Measurements from ENCODE around the gene MYBPH.

Gene MYBPH

GRCh38 chr1:203208181-203208580 is 32.6 kb upstream of the MYBPH start:
- Histone ChIP-seq H3K4me1 (ENCODE audit: low read length) (no peaks in the 10 kb centered on the region), H3K4me3 (ENCODE audit: low read length) (no peak overlapping the region), H3K36me3 (replicated peaks; ENCODE audit: insufficient read depth, low read length) (no peaks in the 10 kb centered on the region), H3K9me2 (replicated peaks; ENCODE audit: insufficient read depth, low read length) (no peaks in the 10 kb centered on the region), H2AFZ (ENCODE audit: low read length) (no peak overlapping the region), H3K79me2 (ENCODE audit: low read length) (no peaks in the 10 kb centered on the region), H3K4me2 (ENCODE audit: low read depth, low read length) (no peak overlapping the region), H3K9ac (ENCODE audit: low read length) (no peak overlapping the region), H3K27me3 (replicated peaks; ENCODE audit: insufficient read depth, low read length) (no peaks in the 10 kb centered on the region), H4K20me1 (ENCODE audit: insufficient read depth, low read length) (no peaks in the 10 kb centered on the region), H3K27ac (ENCODE audit: low read length) (no peak overlapping the region), H3K9me3 (replicated peaks; ENCODE audit: insufficient read depth, low read length) (no peaks in the 10 kb centered on the region), H3F3A (ENCODE audit: insufficient read depth, low read length) (no peaks in the 10 kb centered on the region)
- TF ChIP-seq EZH2phosphoT487 (IDR thresholded peaks at IDR 0.05; ENCODE audit: low read length) (no peak), CTCF (IDR thresholded peaks at IDR 0.05; ENCODE audit: low read length) (no peak), EZH2 (optimal IDR thresholded peaks at IDR 0.05; ENCODE audit: low read depth, low read length) (no peak)
- no peak for DNase-seq

- no peak for DNase-seq
- Histone ChIP-seq H3K4me1 (ENCODE audit: low read length) (no peaks in the 10 kb centered on the region), H4K20me1 (ENCODE audit: insufficient read depth, low read length) (no peaks in the 10 kb centered on the region), H3K9me2 (replicated peaks; ENCODE audit: insufficient read depth, low read length) (no peaks in the 10 kb centered on the region), H3K27ac (ENCODE audit: low read length) (no peak overlapping the region), H3K9me3 (replicated peaks; ENCODE audit: insufficient read depth, low read length) (no peaks in the 10 kb centered on the region), H2AFZ (ENCODE audit: low read length) (no peak overlapping the region), H3K9ac (ENCODE audit: low read length) (no peak overlapping the region), H3K36me3 (replicated peaks; ENCODE audit: insufficient read depth, low read length) (no peaks in the 10 kb centered on the region), H3K4me2 (ENCODE audit: low read depth, low read length) (no peak overlapping the region), H3K4me3 (ENCODE audit: low read length) (no peak overlapping the region), H3K27me3 (replicated peaks; ENCODE audit: insufficient read depth, low read length) (no peaks in the 10 kb centered on the region), H3F3A (ENCODE audit: insufficient read depth, low read length) (no peaks in the 10 kb centered on the region), H3K79me2 (ENCODE audit: low read length) (no peaks in the 10 kb centered on the region)
- no peak for TF ChIP-seq EZH2 (optimal IDR thresholded peaks at IDR 0.05; ENCODE audit: low read depth, low read length)
- TF ChIP-seq EZH2phosphoT487 (IDR thresholded peaks at IDR 0.05; ENCODE audit: low read length) = no peak
- TF ChIP-seq CTCF (IDR thresholded peaks at IDR 0.05; ENCODE audit: low read length) = no peak
Observed at GRCh38 chr1:203207751-203208150, 32.1 kb upstream of the MYBPH start.

- Histone ChIP-seq H3K9ac (ENCODE audit: low read length) (no peak overlapping the region), H3K27ac (ENCODE audit: low read length) (no peak overlapping the region), H3K9me2 (replicated peaks; ENCODE audit: insufficient read depth, low read length) (no peaks in the 10 kb centered on the region), H3K9me3 (replicated peaks; ENCODE audit: insufficient read depth, low read length) (no peaks in the 10 kb centered on the region), H3K4me2 (ENCODE audit: low read depth, low read length) (no peak overlapping the region), H3F3A (ENCODE audit: insufficient read depth, low read length) (no peaks in the 10 kb centered on the region), H3K36me3 (replicated peaks; ENCODE audit: insufficient read depth, low read length) (no peaks in the 10 kb centered on the region), H3K27me3 (replicated peaks; ENCODE audit: insufficient read depth, low read length) (no peaks in the 10 kb centered on the region), H3K4me1 (ENCODE audit: low read length) (no peaks in the 10 kb centered on the region), H2AFZ (ENCODE audit: low read length) (no peak overlapping the region), H3K4me3 (ENCODE audit: low read length) (no peak overlapping the region), H3K79me2 (ENCODE audit: low read length) (no peaks in the 10 kb centered on the region), H4K20me1 (ENCODE audit: insufficient read depth, low read length) (no peaks in the 10 kb centered on the region)
- TF ChIP-seq EZH2 (optimal IDR thresholded peaks at IDR 0.05; ENCODE audit: low read depth, low read length) (no peak), CTCF (IDR thresholded peaks at IDR 0.05; ENCODE audit: low read length) (no peak), EZH2phosphoT487 (IDR thresholded peaks at IDR 0.05; ENCODE audit: low read length) (no peak)
- no peak for DNase-seq
Observed at GRCh38 chr1:203206129-203206687, 30.6 kb upstream of the MYBPH start.

Measured in MM.1S (cell line).